ENCODE data around the gene HOXC10. TPM values are rescaled to one million over a fixed set of nuclear protein-coding genes. Genes with fewer than 3 reads are reported as not detected.

HOXC10 gene
- total RNA-seq, 2 donors from 2014 or later: not detected

GRCh38 chr12:53974084-53975063 is 10.6 kb upstream of the HOXC10 start, which contains the start of gene HOTAIR:
Gene HOTAIR (minus strand): TSS chr12:53974954.
- ATAC-seq: no peak
- DNase-seq: no peak
- intact Hi-C loops (cut with DNase I, micrococcal nuclease): no loop called here

DNA sequence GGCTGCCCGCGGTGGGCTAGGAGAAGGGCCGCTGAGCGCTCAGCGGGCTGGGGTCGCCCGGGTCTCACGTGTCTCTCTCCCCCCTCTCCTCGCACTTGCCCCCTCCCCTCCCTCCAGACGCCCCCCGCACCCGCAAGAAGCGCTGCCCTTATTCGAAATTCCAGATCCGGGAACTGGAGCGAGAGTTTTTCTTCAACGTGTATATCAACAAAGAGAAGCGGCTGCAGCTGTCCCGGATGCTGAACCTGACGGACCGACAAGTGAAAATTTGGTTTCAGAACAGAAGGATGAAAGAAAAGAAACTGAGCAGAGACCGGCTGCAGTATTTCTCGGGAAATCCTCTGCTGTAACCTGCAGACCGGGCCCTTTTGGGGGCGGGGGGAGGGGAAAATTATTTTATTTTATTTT is 9.9 kb upstream of the HOXC10 start:
- intact Hi-C loops (cut with DNase I, micrococcal nuclease): no loop called here
- DNase-seq: no peak
- ATAC-seq: no peak

DNA sequence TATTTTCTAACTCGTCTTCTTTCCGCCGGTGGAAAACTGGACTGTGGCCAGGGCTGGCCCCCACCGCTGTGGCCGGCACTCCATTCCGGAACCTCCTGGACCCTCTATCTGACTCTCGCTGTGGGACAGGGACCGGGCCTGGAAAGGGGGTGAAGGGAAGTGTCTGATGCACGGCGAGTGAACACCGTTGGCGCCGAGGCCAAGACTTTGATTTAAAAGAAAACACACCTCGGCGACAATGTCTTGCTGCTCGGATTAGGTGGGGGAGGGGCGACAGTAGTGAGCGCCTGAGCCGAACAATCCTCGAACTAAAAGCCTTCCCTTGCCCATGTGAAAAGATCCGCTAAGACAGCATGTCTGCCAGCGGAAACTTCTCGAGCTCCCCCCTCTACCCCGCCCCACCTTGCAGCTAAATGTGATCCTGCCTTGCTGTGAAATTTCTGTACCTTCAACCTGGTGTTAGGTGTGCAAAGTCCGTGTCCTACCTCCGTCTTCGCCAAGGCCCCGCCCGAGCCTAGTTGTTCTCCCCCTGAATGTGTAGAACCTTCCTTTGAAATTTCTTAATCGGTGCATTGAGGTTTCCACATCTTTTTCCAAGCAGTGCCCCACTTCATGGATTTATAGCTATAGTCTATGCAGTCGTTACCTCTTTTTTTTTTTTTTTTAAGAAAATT is 9.3 kb upstream of the HOXC10 start:
- intact Hi-C loops (cut with DNase I, micrococcal nuclease): no loop called here
- no peak for DNase-seq
- ATAC-seq: no peak

GRCh38 chr12:53976172-53976822 is 8.6 kb upstream of the HOXC10 start:
- DNase-seq (no peak), ATAC-seq (no peak)
- intact Hi-C loops (cut with DNase I, micrococcal nuclease): no loop called here

DNA sequence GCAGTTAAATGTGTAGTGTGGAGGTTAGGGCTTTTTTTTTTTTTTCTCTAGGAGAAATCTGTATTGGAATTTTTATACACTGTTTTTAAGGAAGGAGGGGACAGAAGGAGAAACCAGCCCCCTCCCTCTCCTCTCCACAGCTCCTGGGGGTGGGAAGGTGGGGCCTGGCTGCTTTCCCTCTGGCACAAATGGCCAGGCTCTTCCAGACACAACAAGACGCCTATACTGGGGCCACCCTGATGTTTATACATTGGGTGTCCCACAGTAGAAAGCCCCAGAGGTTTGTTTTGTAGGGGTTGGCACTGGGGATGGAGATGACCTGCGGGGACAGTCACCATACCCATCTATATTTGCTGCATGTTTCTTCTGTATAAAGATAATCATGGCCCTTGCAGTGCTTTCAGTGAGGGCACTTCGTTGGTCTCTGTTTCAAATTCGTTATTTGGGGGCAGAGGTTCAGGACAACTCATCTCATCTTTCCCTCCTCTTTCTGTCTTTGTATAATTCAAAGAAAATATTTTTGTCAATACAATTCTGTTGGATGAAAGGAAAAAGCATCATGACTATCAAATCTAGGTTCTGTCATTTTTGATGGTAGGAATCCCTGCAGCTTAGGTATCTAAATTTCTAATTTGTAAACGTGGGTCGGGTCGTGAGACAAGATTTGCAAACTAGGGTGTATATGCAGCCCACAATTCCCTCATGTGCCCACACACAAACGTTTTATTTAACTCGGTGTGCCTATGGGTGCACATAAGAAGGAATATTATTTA is 7.9 kb upstream of the HOXC10 start:
- ATAC-seq (no peak), DNase-seq (no peak)
- intact Hi-C loops (cut with DNase I, micrococcal nuclease): no loop called here

- intact Hi-C loops (cut with DNase I, micrococcal nuclease): no loop called here
- ATAC-seq: no peak
- no peak for DNase-seq
Measured at GRCh38 chr12:53977596-53978445, 7.1 kb upstream of the HOXC10 start.

DNA sequence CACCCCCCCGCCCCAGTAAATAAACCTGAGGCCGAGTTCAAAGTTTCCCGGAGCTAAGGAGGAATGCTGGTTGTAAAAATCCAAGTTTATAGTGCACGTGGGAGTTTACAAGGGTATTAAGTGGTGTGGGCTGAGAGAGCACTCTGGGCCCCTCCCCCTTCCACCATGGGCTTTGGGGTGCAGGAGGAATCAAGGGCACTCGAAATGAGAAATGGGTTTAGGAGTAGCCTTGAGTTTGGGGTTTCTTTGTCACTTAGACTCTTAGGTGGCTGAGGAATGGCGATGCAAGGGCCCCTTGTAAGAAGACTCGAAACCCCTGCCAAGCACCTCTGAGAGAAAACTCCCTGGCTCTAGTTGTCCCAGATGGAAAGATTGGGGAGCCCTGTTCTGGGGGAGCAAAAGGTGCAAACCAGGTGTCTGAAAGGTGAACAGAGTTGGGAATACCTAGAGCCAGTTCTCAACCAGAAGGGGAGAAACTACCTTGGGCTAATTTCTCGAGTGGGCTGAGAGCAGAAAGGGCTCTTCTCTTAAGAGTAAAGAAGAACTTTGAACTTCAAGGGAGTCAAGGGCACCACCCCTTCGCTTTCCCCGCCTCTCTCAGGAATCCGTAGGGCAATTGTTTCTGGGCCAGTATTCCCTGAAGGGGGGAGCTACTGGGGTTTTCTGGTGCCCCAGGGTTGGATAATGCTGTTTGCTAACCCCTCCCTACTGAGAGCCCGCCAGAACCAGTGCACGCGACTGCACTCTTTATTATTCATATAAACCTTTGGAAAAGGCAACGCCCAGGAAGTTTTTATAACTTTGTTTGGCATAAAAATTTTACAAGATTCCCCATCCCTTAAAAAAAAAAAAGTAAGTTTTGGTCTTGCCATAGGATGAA is 6.2 kb upstream of the HOXC10 start:
- DNase-seq (peak; percentile 28 to 31), ATAC-seq (peak; percentile 90)
- intact Hi-C loops (cut with DNase I, micrococcal nuclease): no loop called here

DNA sequence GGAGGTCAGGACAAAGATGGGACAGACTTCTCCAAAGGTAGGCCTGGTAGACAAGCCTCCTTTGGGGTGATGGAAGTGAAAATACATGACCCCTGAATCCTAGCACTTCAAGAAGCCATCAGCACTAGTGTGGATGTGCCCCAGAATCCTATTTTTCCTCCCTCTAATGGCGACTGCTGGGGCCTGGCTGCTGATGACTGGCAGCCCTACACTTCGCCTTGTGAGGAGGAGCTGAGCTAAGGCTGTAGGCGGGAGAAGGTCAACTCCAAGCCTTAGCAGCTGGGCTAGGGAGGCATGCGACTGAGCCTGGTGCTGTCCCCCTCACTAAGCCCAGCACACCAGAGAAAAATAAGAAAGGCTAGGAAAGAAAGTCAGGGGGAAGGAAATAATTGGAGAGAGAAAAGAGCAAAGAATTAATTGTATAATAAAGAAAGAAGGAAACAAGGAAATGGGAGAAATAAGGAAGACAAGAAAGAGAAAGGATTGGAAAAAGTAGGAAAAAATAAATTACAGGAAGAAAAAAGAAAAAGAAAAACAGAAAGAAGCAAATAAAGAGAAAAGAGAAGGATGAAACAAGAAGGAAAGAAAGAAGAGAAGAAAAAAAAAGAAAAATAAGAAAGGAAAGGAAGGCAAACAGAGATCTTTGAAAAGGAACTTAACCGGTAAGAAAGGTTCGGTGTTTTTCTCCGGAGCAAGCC is 4.7 kb upstream of the HOXC10 start:
- no peak for DNase-seq
- intact Hi-C loops (cut with DNase I, micrococcal nuclease): no loop called here
- ATAC-seq: no peak

DNA sequence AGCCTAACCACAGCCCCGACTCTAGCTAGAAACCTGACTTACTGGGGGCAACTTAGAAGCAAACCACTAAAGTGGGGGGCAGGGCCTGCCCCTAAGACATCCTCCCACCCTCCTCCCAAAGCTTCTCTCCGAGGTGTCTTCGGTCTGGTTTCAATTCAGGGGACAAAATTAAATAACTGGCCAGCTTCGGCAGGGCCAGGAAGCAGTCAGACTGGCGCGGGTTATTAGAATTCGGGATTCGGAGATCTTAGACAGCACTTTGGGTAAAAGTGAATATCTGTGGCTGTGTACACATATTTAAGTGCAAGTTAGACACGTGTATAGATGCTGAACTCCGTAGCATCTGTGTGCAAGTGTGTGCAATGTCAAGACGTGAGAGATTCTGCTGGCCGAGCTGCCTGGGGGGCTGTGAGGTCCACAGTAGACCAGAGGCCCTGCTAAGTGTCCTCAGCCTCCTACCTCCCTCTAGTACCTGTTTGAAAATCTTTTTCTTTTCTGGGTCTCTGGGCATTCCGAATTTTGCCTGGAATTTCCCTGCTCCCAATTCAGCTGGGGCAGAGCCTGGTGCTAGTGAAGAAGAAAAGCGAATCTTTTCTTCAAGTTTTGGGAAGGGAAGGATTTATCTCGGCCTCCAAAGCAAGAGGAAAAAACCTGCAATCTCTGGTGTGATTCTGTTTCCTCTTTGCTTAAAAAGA is 4.0 kb upstream of the HOXC10 start:
- intact Hi-C loops (cut with DNase I, micrococcal nuclease): no loop called here
- ATAC-seq (no peak), DNase-seq (no peak)

DNA sequence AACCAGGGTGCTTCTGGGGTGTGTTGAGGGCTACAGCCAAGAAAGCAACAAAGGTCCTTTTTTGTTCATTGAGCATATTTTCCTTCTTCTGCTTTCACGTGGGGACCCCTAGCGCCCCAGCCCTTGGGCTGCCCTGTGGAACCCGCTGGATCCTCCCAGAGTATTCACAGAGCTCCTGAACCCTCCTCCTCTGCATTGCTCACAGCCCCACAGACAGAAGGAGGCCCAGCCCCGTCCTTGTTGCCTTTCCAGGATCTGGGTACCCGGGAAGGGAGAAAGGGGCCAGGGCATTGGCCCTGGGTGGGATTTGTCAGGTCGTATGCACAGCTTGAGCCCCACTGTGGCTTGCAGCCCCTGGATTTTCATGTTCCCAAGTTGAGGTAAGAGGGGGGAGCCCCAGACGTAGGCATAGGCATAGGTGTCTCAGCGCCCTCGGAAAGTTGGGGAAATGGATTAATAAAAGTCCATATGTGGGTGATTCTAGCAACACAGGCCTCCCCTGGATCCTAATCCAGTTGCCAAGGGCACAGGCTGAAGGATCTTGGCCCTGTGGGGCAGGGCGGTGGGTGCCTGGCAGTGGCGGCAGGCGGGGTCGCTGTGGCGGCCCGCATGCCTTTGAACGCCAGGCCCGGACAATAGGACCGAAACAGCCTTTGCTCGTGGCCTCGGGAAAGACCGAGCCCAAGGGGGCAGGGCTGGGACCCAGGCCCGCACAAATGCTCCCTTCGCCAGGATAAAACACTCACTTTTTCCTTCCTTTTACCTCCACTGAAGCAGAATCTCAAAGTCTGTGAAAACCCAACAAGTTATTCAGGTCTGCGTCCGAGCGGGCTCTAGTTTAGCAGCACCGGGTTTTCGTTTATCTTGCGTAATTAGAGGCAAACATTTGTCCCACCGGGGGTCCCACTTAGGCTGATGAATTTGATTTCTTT is 3.0 kb upstream of the HOXC10 start:
- DNase-seq (no peak), ATAC-seq (no peak)
- intact Hi-C loops (cut with DNase I, micrococcal nuclease): no loop called here

DNA sequence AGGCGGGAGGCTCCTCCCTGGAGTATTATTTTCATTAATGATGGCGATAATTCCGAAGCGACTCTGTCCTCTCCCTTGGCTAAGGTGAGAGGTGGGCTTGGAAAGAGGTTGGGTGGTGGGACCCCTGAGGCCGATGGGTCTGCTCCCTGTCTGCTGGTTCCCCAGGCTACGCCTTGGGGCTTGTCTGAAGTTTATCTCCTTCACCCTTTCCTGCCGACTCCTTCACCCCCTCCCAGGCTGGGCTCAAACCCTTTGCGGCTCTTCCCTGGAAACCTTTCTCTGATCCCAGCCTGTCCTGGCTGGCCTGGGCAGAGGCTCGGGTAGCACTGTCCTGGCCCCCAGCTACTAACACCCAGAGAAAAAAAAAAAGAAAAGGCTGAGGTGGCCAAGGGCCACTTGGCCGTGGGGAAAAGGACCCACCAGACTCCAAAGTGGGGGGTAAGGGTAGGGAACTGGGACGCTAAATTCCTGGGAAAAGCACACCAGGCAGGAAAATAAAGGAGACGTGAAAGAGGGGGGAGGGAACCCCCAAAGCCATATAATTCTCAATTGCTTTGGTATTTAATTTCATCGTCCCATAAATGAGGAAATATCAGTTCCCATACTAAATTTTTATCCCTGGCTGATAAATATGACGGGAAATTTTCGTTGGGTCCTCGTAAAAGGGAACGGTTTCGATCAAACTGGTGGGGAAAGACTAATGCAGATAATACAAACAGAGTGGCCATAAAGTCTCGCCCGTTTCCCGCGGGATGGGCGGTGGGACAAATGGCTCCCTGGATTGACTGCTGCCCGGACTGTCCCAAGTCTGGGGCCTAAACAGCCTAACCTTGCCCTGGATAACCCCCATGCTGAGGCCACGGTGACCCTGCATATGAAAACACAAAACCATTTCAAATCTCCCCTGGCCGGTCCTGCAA is 2.0 kb upstream of the HOXC10 start:
- DNase-seq: no peak
- ATAC-seq: no peak
- intact Hi-C loops (cut with DNase I, micrococcal nuclease): no loop called here

DNA sequence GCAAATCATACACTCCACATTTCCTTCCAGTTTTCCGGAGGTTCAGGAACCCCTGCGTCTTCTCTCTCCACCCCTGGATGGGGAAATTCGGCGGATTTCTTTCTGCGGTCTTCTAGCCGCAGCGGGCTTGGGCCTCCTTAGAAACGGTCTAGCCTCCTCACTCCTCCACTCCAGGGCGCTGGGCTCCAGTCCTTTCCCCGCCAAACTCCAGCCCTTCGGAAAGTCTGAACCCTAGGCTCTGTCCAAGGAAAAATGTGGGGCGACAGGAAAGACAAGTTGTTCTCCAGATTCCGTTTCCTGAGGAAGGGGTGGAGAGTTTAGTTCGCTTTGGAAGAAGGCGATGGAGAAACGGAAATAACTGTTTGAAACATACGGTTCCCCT is 1.4 kb upstream of the HOXC10 start:
- intact Hi-C loops (cut with DNase I, micrococcal nuclease): no loop called here
- DNase-seq (no peak), ATAC-seq (no peak)

DNA sequence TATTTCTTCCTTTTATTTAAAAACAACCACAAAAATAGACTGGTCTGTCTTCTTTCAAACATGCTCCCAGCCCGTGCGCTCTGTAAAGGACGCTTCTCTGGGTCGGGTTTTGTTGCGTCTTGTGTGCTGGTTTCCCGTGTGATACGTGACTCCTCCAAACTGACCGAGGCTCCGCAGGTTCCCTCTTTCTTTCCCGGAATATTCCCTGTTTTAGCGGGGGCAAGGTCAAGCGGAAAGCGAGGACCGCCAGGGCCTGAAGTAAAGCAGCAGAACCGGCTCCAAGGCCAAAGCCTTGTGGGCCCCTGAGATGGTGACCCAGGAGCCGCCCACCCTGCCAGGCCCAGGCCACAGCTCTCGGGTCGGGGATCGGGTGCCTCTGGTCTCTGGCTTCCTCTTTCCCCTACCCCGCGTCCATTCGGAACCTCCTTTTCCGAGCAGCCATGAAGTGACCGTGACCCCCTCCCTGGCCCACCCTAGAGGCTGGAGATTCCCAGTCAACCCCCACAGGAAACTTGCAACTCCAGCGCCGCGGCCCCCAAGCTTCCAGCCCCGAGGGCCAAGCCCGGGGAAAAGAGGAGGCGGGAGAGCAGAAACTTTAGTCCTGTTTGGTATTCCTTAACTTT is 885 bp upstream of the HOXC10 start:
- ATAC-seq (no peak), DNase-seq (no peak)
- intact Hi-C loops (cut with DNase I, micrococcal nuclease): no loop called here

GRCh38 chr12:53985692-53985993 is 697 bp downstream of the HOXC10 start:
- intact Hi-C loops (cut with DNase I, micrococcal nuclease): no loop called here
- no peak for ATAC-seq
- DNase-seq: no peak
